Frontal cortex (tissue), 4 donors: Measurements from ENCODE around the gene DLG5. TPM values are rescaled to one million over a fixed set of nuclear protein-coding genes. Genes with fewer than 3 reads are reported as not detected.

ENCODE experiments used
- DNase-seq, 2 donors: peaks; one replicate each; pipeline ENCODE4 v3.0.0; 2012; ENCODE audit warnings: low spot score in 2 of 2
- FAIRE-seq: peaks from 2 replicates; lab custom pipeline; 2012; peaks lifted over from hg19 to GRCh38; lab: Jason Lieb, UNC
- small RNA-seq: library from RNA; depleted of rRNA; stranded (forward); fragments of <200 nt; gene quantifications from one replicate; pipeline ENCODE3, GENCODE V24; 2014
- total RNA-seq: library from RNA; depleted of rRNA; stranded (reverse); fragments of >200 nt; gene quantifications from one replicate; pipeline ENCODE4 v1.2.3, GENCODE V29; 2014
- donor health status: control.
- donor health status: control.
- donor health status: control.

DLG5 gene
- total RNA-seq, 1 donor from 2014 or later, result 33.4 TPM

DNA sequence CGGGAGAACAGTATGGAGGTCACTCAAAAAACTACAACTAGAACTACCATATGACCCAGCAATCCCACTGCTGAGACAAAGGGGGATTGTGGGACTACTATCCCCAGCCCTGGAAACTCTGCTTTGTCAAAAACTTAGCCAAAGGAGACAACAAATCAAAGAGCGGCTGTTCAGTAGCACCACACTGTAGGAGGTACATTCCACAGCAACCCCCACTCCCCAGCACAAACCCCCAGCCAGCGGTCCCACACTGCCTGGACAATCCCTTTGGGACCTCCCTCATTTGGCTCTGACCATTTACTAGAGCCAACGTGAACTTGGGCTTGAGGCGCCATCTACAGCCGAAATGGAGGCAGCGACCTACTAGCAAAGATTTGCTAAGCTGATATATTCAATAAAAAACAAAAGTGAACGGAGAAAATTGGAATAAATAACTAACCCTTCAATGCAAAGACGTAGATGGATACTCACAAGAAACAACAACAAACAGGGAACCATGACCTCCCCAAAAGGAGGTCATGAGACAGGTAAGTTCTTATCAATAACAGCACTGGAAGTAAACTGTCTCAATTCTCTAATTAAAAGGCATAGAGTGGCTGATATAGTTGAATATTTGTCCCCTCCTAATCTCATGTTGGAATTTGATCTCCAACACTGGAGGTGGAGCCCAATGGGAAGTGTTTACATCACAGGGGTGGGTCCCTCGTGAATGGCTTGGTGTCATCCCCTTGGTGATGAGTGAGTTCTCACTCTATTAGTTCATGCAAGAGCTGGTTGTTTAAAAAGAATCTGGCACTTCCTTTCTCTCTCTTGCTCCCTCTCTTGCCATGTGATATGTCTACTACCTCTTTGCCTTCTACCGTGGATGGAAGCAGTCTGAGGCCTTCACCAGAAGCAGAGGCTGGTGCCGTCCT, 170.0 kb downstream of the DLG5 start:
- DNase-seq (no peak), FAIRE-seq (no peak)

DNA sequence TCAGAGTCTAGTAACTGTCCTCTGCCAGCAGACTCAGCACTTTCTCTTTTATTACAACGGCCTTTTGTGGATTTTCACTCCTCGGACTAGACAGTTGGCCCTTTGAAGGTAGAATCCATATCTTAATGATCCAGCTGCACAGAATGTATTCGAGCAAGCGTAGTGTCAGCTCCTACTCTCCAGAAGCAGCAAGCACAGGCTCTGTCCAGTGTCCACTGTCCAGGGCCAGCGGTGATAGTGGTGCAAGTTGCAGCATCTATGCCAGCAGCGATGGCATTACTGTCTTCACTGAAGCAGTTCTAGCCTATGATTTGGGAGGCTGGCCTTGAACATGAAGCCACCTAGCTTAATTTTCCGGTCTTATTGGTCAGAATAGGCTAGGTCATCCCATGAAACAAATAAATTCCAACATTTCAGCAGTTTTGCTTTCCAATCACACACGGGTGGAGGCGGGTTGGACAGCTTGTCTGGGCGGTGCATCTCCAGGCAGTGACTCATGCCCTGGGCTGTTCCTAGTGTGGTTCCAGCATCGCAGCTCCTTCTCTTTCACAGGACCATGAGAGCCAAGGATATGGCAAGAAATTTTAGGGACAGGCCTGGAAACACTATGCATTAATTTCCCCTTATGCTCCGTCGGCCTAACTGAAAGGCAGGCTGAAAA, 180.4 kb downstream of the DLG5 start:
- no peak for DNase-seq
- FAIRE-seq, result no peak

DNA sequence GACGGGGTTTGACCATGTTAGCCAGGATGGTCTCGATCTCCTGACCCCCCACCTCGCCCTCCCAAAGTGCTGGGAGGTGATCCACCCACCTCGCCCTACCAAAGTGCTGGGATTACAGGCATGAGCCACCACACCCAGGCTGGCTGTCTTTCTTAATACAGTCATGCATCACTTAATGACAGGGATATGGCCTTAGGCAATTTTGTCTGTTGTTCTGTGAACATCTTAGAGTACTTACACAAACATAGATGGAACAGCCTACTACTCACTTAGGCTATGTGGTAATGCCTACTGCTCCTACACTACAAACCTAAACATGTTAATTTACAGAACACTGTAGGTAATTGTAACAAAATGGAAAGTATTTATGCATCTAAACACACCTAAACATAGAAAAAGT, 182.3 kb downstream of the DLG5 start:
- DNase-seq (no peak), FAIRE-seq (no peak)

- DNase-seq, result no peak
- FAIRE-seq, result no peak
Observed at GRCh38 chr10:77742172-77742571, 184.4 kb downstream of the DLG5 start.

GRCh38 chr10:77741746-77742145, 184.8 kb downstream of the DLG5 start:
- no peak for FAIRE-seq

More at GRCh38 chr10:77741746-77742145, 184.8 kb downstream of the DLG5 start:
- DNase-seq, result no peak

Small RNAs within 50 kb of the gene (small RNA-seq; reads per million reads assigned to genes)
- not detected for gene RF00017
- not detected for gene RN7SL284P
- gene RNU6-1266P, result not detected

Other genes starting within 250 kb of the DLG5 start
- gene POLR3A, start 102.8 kb upstream of the DLG5 start, total RNA-seq, result 39.1 TPM
- gene RPS24, start 107.1 kb upstream of the DLG5 start, total RNA-seq, result 2,828 TPM